ENCODE results near the gene FAM107B. TPM values are rescaled to one million over a fixed set of nuclear protein-coding genes. Genes with fewer than 3 reads are reported as not detected.

Gene FAM107B
- total and polyA plus RNA-seq, 2 of the 13 experiments (the other 11 are each of a cell fraction or from before 2014, with no cell fraction given) = 15.7 to 24.8 TPM

DNA sequence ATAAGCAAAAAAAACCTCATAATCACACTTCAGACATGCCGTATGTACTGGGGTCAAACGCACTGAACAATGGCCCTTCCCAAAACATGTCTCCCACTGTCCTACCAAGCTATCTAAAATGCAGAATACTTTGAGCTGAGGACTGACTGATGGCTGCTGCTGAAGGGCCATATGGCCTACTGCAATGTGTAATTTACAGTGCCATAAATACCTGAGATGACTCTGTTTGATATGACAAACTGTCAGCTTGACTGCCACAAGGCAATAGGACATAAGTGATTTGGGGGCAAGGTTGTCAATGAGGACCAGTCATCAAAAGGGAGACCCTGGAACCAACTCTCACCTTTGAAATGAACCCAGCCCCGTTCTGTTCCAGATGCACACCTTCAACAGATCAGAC, 256.5 kb downstream of the FAM107B start:
- H3K79me2 ChIP-seq (ENCODE audit: insufficient read depth, low read length) = no peaks in the 10 kb centered on the region
- TF ChIP-seq, protein P1, sequence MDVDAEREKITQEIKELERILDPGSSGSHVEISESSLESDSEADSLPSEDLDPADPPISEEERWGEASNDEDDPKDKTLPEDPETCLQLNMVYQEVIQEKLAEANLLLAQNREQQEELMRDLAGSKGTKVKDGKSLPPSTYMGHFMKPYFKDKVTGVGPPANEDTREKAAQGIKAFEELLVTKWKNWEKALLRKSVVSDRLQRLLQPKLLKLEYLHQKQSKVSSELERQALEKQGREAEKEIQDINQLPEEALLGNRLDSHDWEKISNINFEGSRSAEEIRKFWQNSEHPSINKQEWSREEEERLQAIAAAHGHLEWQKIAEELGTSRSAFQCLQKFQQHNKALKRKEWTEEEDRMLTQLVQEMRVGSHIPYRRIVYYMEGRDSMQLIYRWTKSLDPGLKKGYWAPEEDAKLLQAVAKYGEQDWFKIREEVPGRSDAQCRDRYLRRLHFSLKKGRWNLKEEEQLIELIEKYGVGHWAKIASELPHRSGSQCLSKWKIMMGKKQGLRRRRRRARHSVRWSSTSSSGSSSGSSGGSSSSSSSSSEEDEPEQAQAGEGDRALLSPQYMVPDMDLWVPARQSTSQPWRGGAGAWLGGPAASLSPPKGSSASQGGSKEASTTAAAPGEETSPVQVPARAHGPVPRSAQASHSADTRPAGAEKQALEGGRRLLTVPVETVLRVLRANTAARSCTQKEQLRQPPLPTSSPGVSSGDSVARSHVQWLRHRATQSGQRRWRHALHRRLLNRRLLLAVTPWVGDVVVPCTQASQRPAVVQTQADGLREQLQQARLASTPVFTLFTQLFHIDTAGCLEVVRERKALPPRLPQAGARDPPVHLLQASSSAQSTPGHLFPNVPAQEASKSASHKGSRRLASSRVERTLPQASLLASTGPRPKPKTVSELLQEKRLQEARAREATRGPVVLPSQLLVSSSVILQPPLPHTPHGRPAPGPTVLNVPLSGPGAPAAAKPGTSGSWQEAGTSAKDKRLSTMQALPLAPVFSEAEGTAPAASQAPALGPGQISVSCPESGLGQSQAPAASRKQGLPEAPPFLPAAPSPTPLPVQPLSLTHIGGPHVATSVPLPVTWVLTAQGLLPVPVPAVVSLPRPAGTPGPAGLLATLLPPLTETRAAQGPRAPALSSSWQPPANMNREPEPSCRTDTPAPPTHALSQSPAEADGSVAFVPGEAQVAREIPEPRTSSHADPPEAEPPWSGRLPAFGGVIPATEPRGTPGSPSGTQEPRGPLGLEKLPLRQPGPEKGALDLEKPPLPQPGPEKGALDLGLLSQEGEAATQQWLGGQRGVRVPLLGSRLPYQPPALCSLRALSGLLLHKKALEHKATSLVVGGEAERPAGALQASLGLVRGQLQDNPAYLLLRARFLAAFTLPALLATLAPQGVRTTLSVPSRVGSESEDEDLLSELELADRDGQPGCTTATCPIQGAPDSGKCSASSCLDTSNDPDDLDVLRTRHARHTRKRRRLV (CRISPR knock-in tag; IDR thresholded peaks at IDR 0.05) = no peak
- TF ChIP-seq SOX13 (IDR thresholded peaks at IDR 0.05) = no peak
- no peak for TF ChIP-seq SOX13 (CRISPR knock-in tag; conservative IDR thresholded peaks at IDR 0.05 in 1 of 2, IDR thresholded peaks at IDR 0.05 in 1 of 2)
- TF ChIP-seq RBM22 (optimal IDR thresholded peaks at IDR 0.05; ENCODE audit: low read length) = peak; percentile 40
- no peak for TF ChIP-seq MBNL3 (CRISPR knock-in tag; conservative IDR thresholded peaks at IDR 0.05)
- no peaks in the 10 kb centered on the region for H4K20me1 ChIP-seq (ENCODE audit: insufficient read depth, low read length)
- no peak overlapping the region for H3K27ac ChIP-seq (ENCODE audit: extremely low read length, insufficient read depth, low read length)
- no peaks in the 10 kb centered on the region for H3K4me1 ChIP-seq (ENCODE audit: insufficient read depth, low read length)
- intact Hi-C loops (cut with micrococcal nuclease; ENCODE audit: unreplicated experiment) (no loop called here), in situ Hi-C loops (cut with HindIII; ENCODE audit: extremely low pct_ligation_motif_present, low pct_unique_long_range_greater_than_20kb) (no loop called here)
- peaks cover 14 to 28% of the 10 kb centered on the region in 2 experiments; a peak in 4 of 5 replicates for H3K36me3 ChIP-seq (replicated peaks in 1 of 2; ENCODE audit: control insufficient read depth in 1 of 2, insufficient read depth in 2 of 2, low read length in 2 of 2)
- POLR2A ChIA-PET = no interaction called here
- no TSS peak for BruUV-seq (replicated peaks)
- WGBS (ENCODE audit: low lambda C conversion rate) = 98% methylated on average over 3 of the region's 3 CpGs
- no peak overlapping the region for H3K9ac ChIP-seq (ENCODE audit: insufficient read depth, low read depth, low read length)
- H2AFZ ChIP-seq (ENCODE audit: low read length) = no peak overlapping the region
- ATAC-seq (no peak), DNase-seq (ENCODE audit: low spot score) (no peak), FAIRE-seq (no peak)
- no peak overlapping the region for H3K4me3 ChIP-seq (replicated peaks in 1 of 3; ENCODE audit: insufficient read depth in 1 of 3, low read depth in 2 of 3, low read length in 3 of 3)
- H3K9me3 ChIP-seq (ENCODE audit: low read length) = no peaks in the 10 kb centered on the region
- CTCF ChIA-PET (ENCODE audit: low intra/inter-chr PET ratio, low total read pairs) = no interaction called here
- no peaks in the 10 kb centered on the region for H3K27me3 ChIP-seq (ENCODE audit: control insufficient read depth in 1 of 2, insufficient read depth in 2 of 2, low read length in 2 of 2)
- H3K4me2 ChIP-seq (ENCODE audit: low read depth, low read length) = no peak overlapping the region
